ENCODE results near the gene GRM1. TPM values are rescaled to one million over a fixed set of nuclear protein-coding genes. Genes with fewer than 3 reads are reported as not detected.

Gene GRM1
- total RNA-seq, 1 donor from 2014 or later = 14.3 TPM

DNA sequence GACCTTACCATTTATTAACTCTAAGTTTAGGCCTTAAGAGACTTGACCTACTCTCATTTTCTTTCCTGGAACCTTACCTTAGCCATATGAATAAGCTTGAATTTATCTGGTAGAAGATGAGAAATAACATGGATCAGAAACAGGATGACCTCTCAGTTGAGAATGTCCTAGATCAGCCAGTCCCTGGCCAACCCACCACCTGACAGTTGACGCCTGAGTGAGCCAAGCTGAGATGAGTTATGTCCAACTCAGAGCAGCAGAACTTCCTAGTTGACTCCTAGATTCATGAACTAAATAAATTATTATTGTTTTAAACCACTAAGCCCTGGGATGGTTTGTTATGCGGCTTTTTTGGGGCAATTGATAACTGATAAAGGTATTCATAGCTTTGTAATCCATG is 281.8 kb downstream of the GRM1 start:
- DNase-seq (ENCODE audit: low spot score in 2 of 2) (no peak), FAIRE-seq (no peak)

DNA sequence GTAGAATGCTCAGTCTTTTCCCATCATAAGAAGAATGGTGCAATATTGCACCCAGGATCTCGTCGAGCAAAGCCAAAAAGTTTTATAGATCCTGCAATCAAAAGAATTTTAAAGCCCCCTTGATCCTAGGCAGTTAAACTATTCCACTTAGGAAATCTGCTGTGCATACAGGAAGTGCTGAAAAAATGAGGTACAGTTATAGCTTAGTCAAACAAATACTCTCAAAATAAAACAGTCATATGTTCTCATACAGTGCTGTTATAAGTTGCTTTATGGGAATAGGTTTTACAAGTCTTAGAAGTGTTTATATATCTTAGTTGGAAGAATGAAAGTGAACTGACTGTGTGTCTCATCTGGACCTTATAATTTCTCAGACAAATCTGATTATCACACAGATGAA is 282.2 kb downstream of the GRM1 start:
- FAIRE-seq (no peak), DNase-seq (ENCODE audit: low spot score in 2 of 2) (no peak)

DNA sequence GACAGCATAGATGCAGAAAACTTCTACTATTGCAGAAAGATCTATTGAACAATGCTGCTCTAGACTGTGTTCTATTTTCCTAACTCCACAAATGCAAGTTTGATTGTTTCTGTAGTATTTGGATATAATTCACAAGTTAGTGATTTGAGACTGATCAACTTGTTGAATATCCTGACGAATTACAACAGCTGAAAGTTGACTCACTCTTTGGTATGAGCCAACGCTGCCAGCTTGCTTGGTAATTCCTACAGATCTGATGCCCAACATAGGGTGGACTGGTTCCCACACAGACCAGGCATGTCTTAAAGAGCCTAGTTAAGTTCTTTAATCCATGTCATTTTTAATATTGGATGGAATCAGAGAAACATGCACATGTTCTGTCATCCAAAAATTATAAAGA is 283.7 kb downstream of the GRM1 start:
- DNase-seq (ENCODE audit: low spot score in 2 of 2) (no peak), FAIRE-seq (no peak)

DNA sequence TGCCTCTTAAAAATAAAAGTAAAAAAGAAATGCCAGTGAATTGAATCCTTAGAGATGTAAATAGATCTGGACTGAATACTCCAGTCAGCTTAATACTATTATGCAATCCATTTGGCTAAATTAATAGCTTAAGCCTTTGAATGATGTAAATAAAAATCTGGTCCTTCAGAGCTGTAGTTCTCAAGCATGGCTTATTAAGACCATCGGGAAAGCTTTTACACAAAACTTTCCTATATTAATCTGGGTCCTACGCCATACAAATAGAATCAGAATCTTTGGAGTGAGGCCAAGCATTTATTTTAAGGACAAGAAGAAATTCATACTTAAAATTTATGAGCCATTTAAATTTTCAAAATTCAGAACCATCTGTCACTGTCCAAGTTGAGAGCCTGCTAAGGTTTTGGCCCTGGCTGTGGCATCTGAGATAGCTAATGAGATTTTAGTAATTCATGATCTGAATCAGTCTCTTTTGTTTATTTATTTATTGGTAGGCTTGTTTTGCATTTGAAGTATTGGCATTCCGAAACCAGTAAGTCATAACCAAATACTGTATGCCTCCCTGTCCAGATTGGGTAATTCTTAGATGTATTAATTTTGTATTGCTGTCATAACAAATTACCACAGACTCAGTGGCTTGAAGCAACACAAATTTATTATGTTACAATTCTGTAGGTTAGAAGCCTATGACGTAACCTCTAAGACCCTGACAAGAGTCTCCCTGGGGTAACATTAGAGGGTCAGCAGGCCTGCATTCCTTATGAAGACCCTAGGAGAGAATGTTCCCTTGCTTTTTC is 286.7 kb downstream of the GRM1 start:
- FAIRE-seq = no peak
- DNase-seq (ENCODE audit: low spot score in 2 of 2) = no peak

DNA sequence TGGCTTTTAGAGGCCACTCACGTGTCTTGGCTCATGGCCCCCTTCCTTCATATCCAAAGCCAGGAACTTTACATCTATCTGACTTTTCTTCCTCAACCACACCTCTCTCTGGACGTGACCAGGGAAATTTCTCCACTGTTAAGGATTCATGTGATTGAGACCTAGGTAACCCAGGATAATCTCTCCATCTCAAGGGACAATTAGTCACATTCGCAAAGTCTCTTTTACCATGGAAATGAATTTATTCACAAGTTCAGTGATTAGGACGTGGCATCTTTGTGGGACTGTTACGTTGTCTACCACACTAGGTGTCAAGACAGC is 287.3 kb downstream of the GRM1 start:
- FAIRE-seq = no peak
- no peak for DNase-seq (ENCODE audit: low spot score in 2 of 2)

DNA sequence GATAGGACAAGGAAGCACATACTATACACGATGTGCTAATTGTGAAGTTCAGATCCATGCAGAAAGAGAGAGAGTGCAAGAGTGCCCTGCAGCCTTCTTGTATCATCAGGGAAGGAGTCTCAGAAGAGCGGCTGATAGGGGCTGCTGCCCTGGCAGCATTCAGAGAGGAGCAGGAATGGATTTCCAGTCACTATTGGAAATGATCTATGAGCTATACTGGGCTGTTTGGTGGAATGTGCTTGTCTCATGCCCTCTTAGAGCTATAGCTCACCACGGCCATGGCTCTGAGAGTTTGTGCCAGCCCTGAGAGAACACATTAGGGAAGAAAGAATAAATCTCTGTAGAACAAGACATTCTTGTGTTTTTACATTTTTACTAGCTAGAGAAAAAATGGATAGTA is 302.2 kb downstream of the GRM1 start:
- no peak for DNase-seq (ENCODE audit: low spot score in 2 of 2)

DNA sequence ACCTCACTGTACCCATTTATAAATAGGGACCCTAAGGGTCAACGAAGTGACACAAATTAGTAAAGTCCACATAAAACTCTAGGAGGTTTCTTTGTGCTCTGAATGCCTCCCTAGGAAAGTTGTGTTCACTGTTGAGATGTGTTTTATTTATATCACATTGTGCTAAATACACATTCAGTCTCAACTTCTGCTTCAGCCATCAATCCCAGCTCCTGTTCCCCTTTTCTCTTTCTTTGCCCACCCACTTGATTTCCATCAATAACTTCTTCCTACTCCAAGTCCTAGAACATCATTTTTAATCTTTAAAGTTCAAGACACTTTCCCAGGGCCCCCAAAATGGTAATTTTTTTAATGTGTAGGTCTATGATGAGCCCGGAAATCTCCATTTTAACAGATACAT is 306.5 kb downstream of the GRM1 start:
- no peak for DNase-seq (ENCODE audit: low spot score in 2 of 2)
- FAIRE-seq = no peak

More for the DNA sequence above, 302.2 kb downstream of the GRM1 start:
- FAIRE-seq = no peak

DNA sequence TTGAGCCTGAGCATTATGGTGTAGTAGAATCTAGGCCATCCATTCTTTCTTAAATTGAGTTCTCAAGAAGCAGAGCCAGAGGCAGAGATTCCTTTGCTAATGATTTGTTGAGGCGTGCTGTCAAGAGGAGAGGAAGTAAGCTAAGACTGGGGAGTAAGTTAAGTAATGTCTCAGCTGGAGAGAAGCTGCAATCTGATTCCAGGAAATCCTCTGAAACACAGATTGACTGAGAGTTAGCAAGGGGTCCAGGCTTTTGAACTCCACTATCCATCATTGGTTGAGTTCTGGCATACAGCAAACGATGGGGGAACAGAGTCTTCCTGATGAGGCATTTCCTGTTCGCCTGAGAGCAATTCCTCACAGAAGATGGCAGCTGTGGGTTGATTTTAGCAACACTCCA is 307.3 kb downstream of the GRM1 start:
- no peak for FAIRE-seq
- no peak for DNase-seq (ENCODE audit: low spot score in 2 of 2)

DNA sequence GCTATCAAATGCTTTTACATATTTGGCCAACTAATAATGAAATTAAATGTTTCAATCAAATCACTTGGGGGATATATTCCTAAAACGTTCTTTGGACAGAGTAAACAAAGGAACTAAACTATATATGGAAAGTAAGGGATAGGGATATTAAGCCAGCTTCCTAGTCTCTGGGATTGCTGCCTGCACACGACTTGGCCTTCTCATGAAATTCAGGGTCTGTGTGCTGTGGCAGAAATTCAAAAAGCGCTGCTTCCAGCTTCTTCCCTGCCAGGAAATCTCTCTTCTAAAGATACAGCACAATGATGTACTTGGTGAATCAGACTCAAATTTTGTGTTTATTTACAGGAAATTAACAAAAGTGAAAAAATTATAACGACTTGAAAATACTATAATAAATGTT is 308.5 kb downstream of the GRM1 start:
- no peak for DNase-seq (ENCODE audit: low spot score in 2 of 2)

DNA sequence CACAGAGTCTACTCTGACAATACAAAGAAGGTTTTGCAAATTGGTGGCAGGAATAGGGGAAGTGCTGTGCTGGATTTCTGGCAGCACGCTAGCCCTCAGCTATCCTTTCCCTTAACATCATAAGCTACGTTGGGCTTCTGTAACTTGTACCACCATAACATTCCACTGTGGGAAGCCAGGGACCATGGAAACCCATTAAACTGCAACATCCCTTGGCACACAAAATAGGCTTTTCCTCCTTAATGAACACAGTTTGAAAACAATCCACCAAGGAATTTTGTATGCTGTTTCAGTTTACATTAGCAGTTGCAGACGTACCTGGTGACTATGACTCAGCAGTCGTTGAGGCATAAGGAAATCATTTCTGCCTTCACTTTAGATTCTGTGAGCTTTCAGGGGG is 310.9 kb downstream of the GRM1 start:
- no peak for FAIRE-seq
- no peak for DNase-seq (ENCODE audit: low spot score in 2 of 2)

More for the DNA sequence above, 308.5 kb downstream of the GRM1 start:
- no peak for FAIRE-seq

DNA sequence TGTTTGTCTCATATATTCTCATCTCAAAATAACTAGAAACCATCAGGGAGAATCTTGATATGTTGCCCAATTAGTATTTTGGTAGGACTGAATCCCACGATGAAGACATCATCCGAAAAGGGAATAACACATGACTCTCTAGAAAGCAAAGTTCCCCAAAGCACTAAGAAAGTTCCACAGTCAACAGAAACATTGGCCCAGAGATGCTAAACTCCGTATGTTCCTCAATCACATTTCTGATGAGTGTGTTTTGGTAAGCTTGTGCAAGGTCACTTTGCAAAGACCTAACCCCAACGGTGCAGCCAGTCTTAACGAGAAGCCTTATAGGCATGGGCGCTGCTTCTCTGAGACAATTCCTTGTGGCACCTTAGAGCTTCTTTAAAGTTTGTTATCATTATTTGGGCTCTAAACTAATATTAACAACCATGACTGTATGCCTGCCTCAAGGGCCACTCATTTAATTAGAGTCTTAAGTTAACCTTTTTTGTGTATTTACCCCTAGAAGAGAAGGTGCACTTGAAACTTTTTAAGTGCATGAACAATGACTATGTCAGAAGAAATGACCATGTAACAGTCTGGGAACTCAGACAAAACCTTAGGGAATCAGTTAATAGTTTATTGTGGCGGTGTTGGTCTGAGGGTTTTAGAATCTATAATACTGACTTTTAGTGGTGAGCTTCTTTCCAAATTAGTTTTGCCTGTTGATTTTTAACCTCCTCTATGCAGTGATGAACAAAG is 312.8 kb downstream of the GRM1 start:
- no peak for DNase-seq (ENCODE audit: low spot score in 2 of 2)
- no peak for FAIRE-seq

DNA sequence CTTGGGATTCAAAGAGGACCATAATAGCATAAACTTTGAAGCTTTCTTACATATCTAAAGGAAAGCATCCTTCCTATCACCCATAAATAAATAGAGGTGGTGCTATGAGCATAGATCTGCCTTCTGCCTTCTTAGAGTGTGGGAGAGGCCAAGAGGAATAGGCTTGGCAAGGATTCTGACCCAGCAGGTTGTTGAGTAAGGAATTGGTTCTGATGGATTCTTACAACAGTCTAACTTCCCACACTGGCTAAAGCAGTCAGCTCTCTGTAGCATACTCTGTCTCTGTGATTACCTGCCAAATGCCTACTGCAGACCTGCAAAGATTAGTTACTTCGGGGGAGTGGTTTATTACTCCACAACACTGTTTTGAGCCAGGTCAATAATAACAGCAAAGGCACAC is 316.7 kb downstream of the GRM1 start:
- FAIRE-seq (no peak), DNase-seq (ENCODE audit: low spot score in 2 of 2) (no peak)

DNA sequence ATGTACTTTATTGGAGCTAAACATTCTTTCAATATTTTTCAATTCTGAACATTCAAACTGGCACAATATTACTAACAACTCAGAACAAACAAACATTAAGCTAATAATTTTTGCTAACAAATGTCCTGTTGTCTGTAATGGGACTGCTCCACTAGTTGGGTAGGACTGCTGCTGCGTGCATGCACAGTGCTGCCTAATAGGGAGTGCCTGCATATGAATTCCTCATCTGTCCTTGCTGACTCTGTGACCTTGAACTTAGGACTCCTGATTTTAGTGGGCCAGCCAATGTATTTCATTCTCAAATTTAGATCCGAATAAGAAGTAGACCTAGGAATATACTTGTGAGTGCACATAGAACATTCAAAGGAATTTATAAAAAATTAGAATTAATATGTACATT is 318.2 kb downstream of the GRM1 start:
- FAIRE-seq (no peak), DNase-seq (ENCODE audit: low spot score in 2 of 2) (no peak)

DNA sequence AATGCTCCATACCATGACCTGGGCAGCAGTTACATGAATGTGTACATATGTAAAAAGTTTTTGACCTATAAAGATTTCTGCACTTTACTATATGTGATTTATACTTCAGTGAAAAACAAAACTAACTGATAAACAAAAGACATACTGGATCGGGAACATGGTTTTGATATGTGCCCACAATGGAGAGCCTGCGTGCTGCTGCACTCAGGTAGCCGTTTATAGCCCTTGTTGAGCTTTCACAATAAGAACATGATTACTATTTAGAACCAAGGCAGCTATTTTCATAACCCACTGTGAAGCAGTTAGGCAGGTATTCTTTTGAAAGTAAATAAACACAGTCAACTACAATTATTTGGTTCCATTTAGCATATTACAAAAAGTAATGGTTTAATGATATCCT is 318.8 kb downstream of the GRM1 start:
- no peak for FAIRE-seq
- DNase-seq (ENCODE audit: low spot score in 2 of 2) = no peak

DNA sequence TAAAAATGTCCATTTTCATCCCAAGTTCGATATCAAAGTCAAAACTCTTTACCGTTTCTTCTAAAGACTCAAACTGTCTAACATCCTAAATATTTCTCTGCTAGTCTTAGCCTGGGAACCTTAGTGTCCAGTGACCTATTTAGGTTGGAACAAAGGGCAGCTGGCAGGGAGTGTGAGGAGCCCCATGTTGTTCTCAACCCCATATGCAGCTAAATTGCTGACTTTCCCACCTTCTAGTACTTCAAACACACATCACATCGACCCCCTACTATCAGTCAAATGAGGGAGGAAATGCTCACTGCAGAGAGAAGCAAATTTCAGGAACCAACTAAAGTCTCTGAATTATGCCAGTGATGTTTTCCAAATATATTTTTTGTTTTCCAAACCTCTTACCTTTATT is 322.2 kb downstream of the GRM1 start:
- no peak for FAIRE-seq

DNA sequence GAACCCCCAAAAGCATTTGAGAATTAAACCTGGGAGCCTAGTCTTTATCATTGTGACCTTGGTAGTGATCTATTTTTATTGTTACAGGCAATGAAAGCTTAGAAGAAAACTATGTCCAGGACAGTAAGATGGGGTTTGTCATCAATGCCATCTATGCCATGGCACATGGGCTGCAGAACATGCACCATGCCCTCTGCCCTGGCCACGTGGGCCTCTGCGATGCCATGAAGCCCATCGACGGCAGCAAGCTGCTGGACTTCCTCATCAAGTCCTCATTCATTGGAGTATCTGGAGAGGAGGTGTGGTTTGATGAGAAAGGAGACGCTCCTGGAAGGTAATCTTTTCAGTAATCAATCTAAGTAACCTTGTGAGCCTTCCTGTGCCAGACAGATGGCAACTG is 323.3 kb downstream of the GRM1 start:
- DNase-seq (ENCODE audit: low spot score in 2 of 2) (no peak), FAIRE-seq (no peak)

More for the DNA sequence above, 322.2 kb downstream of the GRM1 start:
- DNase-seq (ENCODE audit: low spot score in 2 of 2) = no peak

DNA sequence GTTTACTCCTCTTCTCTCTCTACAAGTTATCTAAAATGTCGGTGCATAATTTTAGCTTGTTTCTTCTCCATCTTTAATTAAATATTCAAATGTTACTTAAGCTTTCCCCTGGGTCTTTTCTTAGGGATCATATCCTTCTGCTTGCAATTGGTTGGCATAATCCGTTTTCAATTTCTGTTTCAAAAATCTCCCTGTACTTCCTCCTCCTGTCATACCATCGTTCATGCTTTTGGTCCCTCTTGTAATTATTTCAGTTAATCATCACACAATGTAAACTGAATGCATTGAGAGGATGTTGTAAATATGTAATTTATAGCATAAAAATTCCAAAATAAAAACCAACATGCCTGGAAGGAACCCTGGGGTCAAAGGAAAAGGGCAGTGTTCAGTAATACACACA is 325.6 kb downstream of the GRM1 start:
- no peak for FAIRE-seq

DNA sequence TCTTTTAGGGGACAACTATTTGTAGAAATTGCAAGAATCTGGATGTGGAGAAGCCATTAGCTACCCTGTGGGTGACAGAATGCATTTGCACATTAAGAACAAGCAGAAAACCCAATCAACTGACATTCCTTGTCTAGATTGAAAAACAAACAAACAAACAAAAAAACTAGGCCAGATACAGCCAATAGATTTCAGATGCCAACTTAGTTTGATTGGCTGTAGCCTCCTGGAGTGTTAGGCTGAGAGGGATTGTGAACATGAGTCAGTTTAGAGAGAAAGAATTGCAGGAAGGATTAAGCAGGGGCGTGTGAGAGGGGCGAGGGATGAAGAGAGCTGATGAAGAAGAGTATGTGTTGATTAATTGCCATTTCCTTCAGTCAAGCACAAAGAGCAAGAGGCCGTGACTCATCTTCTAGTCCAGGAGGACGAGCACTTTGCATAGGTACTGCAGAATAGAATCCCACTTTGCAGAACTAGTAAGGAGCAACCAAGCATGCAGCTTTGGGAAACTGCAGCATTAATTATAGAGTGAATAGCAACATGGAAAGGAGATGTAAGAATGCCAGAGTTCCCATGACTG is 326.7 kb downstream of the GRM1 start:
- DNase-seq (ENCODE audit: low spot score in 2 of 2) (no peak), FAIRE-seq (no peak)

More for the DNA sequence above, 325.6 kb downstream of the GRM1 start:
- no peak for DNase-seq (ENCODE audit: low spot score in 2 of 2)

DNA sequence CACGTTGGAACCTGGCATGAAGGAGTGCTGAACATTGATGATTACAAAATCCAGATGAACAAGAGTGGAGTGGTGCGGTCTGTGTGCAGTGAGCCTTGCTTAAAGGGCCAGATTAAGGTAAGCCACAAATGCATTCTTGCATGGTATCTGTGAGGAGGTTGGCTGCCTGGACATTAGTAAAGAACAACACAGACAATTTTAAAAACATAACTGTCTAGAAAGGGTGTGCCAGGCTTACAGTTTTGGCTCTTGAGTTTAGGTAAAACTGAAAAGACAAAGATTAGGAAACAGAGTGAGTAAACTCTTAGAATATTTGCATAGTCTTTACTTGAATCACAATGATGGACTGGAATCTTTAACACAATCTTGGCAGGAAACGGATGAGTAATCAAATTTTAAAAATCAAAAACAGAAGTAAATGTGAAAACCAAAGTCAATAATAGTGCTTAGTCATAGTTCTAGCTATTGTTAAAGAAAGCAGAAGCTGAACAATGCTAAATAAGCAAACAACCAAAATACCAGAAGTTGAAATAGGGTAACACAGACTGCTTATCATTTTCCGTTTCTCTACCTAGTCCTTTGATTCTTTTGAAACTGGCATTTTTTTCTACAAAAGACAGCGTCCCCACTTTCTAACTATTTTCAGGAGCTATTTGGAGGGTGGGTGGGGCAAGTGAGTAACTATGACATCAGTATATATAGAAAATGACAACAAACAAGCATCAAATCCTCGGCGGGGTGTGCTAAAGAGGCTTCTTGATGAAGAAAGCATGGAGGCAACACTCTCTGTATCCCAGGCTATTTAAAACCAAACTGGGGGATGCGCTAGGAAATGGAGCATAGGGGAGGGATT is 328.9 kb downstream of the GRM1 start:
- DNase-seq (ENCODE audit: low spot score in 2 of 2) (no peak), FAIRE-seq (no peak)

DNA sequence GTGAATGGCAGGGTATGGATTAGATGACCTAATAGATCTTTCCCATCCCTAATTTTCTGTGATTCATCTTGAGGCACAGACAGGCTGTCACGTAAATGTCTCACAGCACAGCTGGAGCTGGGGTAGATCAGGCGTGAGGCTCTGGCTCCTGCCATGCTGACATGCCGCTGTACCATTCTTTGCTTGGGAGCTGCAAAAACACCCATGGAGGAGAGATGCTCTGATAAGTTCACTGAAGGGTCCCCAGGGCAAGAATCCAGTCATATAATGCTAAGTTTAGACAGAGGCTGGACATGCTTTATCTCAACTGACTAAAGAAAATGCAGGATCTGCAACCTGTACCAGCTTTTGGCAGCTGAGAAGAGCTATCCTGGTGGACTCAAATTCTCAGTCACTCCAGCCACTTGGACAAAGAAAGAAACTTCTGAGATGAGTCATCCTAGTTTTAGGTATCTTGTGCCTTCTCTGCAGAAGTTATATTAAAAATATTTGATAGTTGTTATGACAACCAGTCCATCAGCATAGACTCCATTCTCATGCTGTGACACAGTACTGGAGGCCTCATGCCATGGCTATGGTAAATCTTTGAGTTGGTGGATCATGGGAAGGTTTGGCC is 329.7 kb downstream of the GRM1 start:
- DNase-seq (ENCODE audit: low spot score in 2 of 2) = no peak
- no peak for FAIRE-seq

Data from frontal cortex (tissue), 4 donors.